Measurements from ENCODE around the gene IFT80. TPM values are rescaled to one million over a fixed set of nuclear protein-coding genes. Genes with fewer than 3 reads are reported as not detected.

The IFT80 gene
- total RNA-seq, 4 donors from 2014 or later: 19.5 to 57.5 (median 31.6) TPM

GRCh38 chr3:160319322-160319721, 79.7 kb downstream of the IFT80 start:
- Histone ChIP-seq H3K27ac (no peak overlapping the region), H3K4me1 (no peaks in the 10 kb centered on the region), H3K9me3 (no peaks in the 10 kb centered on the region), H3K27me3 (no peaks in the 10 kb centered on the region), H3K4me3 (no peak overlapping the region), H3K36me3 (peaks cover 0 to 48% (median 0%) of the 10 kb centered on the region in 3 donors)
- TF ChIP-seq EP300 (IDR thresholded peaks at IDR 0.05): no peak
- TF ChIP-seq POLR2A (IDR thresholded peaks at IDR 0.05): no peak
- TF ChIP-seq CTCF (IDR thresholded peaks at IDR 0.05): no peak
- DNase-seq (ENCODE audit: low spot score in 2 of 2): no peak

- no peak overlapping the region for H3K4me3 ChIP-seq
- TF ChIP-seq CTCF (IDR thresholded peaks at IDR 0.05) (no peak), EP300 (IDR thresholded peaks at IDR 0.05) (no peak), POLR2A (IDR thresholded peaks at IDR 0.05) (no peak)
Observed at GRCh38 chr3:160314995-160315394, 84.0 kb downstream of the IFT80 start.

GRCh38 chr3:160312014-160312624, 86.9 kb downstream of the IFT80 start:
- Histone ChIP-seq H3K27me3 (no peaks in the 10 kb centered on the region), H3K4me3 (no peak overlapping the region), H3K9me3 (no peaks in the 10 kb centered on the region), H3K4me1 (no peaks in the 10 kb centered on the region), H3K27ac (no peak overlapping the region), H3K36me3 (peaks cover 0 to 51% (median 4%) of the 10 kb centered on the region in 3 donors)
- DNase-seq (ENCODE audit: low spot score in 2 of 2): no peak
- no peak for TF ChIP-seq POLR2A (IDR thresholded peaks at IDR 0.05)
- no peak for TF ChIP-seq CTCF (IDR thresholded peaks at IDR 0.05)
- TF ChIP-seq EP300 (IDR thresholded peaks at IDR 0.05): no peak
- WGBS, 2 donors: 91 to 93% methylated on average over 5 of the region's 5 CpGs

More at GRCh38 chr3:160314995-160315394, 84.0 kb downstream of the IFT80 start:
- Histone ChIP-seq H3K27me3 (no peaks in the 10 kb centered on the region), H3K36me3 (peaks cover 0 to 59% (median 4%) of the 10 kb centered on the region in 3 donors), H3K4me1 (no peaks in the 10 kb centered on the region), H3K9me3 (no peaks in the 10 kb centered on the region), H3K27ac (no peak overlapping the region)
- DNase-seq (ENCODE audit: low spot score in 2 of 2): no peak

GRCh38 chr3:160302806-160303205, 96.2 kb downstream of the IFT80 start:
- Histone ChIP-seq H3K9me3 (no peaks in the 10 kb centered on the region), H3K27ac (no peak overlapping the region), H3K36me3 (peaks cover 0 to 16% (median 0%) of the 10 kb centered on the region in 3 donors), H3K4me3 (no peak overlapping the region), H3K4me1 (no peaks in the 10 kb centered on the region), H3K27me3 (no peaks in the 10 kb centered on the region)
- TF ChIP-seq CTCF (IDR thresholded peaks at IDR 0.05) (no peak), POLR2A (IDR thresholded peaks at IDR 0.05) (no peak), EP300 (IDR thresholded peaks at IDR 0.05) (no peak)
- DNase-seq (ENCODE audit: low spot score in 2 of 2): no peak

GRCh38 chr3:160296591-160296990, 102.4 kb downstream of the IFT80 start:
- no peaks in the 10 kb centered on the region for H3K27me3 ChIP-seq
- peaks cover 0 to 27% (median 0%) of the 10 kb centered on the region in 3 donors for H3K36me3 ChIP-seq
- H3K4me1 ChIP-seq: no peaks in the 10 kb centered on the region
- no peak for TF ChIP-seq EP300 (IDR thresholded peaks at IDR 0.05)
- TF ChIP-seq POLR2A (IDR thresholded peaks at IDR 0.05): no peak
- no peak for TF ChIP-seq CTCF (IDR thresholded peaks at IDR 0.05)
- H3K27ac ChIP-seq: no peak overlapping the region
- no peak overlapping the region for H3K4me3 ChIP-seq
- no peaks in the 10 kb centered on the region for H3K9me3 ChIP-seq
- DNase-seq (ENCODE audit: low spot score in 2 of 2): no peak
